Fibroblast of peridontal ligament (primary cell): ENCODE data around the gene ELFN1.

Source experiments
- DNase-seq: peaks from one replicate; pipeline ENCODE4 v3.0.0-alpha.2; 2010; ENCODE audit errors: extremely low read depth

ELFN1 gene

GRCh38 chr7:1694611-1695511, 24.8 kb downstream of the ELFN1 start:
- no peak for DNase-seq

GRCh38 chr7:1695800-1696454, 25.9 kb downstream of the ELFN1 start:
- no peak for DNase-seq

GRCh38 chr7:1696671-1697498, 26.8 kb downstream of the ELFN1 start:
- DNase-seq, result no peak

DNA sequence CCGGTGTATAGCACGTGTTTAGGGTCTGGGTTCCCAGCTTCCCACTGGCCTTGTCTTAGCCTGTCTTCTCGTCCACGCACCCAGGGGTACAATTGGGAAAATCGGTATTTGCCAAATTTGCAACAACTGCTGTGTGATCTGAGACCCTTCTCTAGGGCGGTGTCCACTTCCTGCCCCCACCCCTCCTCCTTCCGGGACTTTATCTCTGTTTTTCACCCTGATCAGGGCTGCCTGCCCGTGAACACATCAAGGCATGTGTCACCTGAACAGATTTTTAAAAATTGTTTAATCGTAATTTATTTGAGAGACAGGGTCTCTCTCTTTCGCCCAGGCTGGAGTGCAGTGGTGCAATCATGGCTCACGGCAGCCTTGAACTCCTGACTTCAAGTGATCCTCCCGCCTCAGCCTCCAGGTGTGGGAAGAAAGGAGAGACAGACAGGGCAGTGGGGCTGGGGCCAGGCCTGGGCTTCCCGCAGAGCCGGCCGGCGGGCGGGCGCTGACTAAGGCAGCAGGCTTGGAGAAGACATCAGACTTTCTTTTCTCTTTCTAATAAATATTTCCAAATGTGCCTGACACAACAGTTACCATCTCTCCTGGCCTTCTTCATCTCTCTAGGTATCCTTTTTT, 27.5 kb downstream of the ELFN1 start:
- no peak for DNase-seq

DNA sequence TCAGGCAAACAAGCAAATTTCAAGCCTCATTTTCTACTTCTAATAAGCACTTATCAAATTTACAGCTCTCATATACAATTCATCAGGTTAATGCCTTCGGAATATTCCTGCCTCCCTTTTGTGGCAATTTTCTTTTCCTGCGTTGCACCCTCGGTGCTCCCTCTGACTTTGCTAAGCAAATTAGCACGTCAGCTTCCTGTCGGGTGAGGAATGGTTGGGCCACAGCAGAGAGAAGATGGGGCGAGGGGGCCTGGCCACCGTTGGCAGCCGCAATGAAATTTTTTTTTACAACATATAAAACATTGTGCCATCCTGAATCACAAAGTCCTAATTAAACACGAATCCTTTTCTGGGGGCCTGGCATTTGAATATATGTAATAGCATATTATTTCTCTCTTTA, 28.1 kb downstream of the ELFN1 start:
- DNase-seq, result no peak

- no peak for DNase-seq
Measured at GRCh38 chr7:1698951-1699350, 28.9 kb downstream of the ELFN1 start.

DNA sequence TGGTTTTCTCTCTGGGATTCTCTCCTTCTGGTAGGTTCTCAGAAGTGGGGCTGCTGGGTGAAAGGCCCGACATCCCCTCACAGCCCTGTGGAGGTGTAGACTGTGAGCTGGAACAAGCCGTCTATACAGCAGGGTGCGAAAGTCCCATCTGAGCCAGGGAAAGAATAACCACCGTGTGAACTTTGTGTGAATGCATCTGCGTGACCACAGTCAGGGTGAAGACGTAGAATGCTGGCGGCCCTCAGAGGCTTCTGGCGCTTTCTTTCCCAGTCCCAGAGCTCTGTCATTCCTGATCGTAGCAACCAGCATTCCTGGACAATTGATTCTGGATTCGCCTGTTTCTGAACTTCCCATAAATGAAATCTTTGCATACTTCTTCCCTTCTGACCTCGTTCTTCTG, 30.0 kb downstream of the ELFN1 start:
- no peak for DNase-seq

DNA sequence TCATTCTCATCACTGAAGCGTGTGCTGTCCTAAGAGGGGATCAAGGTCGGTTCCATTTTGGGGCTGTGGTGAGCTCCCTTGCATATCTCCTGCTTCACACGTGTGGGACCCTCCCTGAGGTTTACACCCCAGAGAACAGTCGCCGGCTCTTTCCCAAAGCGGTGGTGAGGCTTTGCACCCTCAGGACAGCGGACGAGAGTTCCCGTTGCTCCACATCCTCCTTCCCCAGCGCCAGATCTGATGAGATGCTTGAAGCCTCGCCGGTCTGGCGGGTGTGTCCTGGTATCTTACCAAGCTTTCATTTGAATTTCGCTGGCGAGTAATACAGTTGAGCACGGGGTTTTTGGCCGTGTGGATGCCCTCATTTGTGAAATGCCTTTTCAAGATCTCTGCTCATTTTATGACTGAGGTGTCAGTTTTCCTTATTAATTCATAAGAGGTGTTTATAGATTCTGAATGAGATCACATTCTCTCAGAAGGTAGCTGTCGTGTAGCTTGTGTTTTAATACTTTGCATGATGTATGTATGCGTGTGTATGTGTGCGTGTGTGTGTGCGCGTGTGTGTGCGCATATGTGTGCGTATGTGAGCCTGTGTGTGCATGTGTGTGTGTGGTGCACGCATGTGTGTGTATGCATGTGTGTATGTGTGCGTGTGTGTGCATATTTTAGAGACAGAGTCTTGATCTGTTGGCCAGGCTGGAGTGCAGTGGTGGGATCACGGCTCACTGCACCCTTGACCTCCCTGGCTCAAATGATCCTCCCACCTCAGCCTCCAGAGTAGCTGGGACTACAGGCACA, 30.7 kb downstream of the ELFN1 start:
- DNase-seq, result no peak

DNA sequence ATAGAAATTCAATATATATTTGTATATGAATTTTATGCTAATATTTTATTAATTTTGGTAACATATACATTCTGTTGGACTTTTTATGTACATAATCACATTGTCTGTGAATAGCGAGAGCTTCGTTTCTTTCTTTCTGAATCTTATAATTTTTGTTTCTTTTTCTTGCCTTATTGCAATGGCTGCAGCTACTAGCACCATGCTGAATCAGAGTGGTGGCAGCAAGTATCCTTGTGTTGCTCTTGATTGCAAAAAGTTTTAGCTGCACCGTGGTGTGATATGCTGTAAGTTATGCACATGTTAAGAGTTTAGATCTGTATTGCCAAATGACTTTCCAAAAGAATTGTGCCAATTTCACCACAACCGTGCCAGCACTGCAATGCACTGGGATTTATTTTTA, 32.6 kb downstream of the ELFN1 start:
- no peak for DNase-seq

DNA sequence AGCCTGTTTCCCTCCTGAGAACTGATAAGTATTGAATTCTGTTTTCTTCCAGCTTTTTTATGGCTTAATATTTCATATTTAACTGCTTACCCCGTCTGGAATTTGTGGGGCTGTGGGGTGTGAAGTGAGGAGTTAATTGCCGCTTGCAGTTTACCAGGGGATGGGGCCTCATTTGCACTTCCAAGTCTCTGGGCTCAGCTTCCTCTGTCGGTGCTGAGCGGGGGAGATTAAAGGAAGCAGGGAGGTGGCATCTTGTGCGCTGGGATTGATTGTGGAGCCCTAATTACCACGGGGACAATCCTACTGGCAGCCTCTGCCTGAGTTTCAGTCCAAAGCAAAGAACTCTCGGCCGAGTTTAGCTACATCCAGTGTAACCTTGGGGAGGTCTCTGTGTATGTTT, 33.4 kb downstream of the ELFN1 start:
- no peak for DNase-seq

GRCh38 chr7:1703871-1704810, 34.1 kb downstream of the ELFN1 start:
- no peak for DNase-seq

- DNase-seq, result no peak
Measured at GRCh38 chr7:1704811-1705738, 35.0 kb downstream of the ELFN1 start.

GRCh38 chr7:1705856-1706255, 35.8 kb downstream of the ELFN1 start:
- DNase-seq, result no peak

DNA sequence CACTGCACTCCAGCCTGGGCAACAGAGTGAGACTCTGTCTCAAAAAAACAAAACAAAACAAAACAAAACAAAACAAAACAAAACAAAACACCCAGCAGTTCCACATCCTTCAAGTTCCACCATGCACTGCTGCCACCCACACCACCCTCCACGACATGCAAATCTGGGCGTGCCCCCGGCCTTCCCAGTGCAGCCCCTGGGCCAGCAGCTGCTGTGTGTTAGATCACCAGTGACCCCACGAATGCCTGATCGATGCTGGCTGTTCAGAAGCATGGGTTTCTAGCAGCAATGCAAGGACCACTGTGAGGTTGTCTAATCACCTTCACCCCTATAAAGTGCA, 36.3 kb downstream of the ELFN1 start:
- DNase-seq, result no peak

DNA sequence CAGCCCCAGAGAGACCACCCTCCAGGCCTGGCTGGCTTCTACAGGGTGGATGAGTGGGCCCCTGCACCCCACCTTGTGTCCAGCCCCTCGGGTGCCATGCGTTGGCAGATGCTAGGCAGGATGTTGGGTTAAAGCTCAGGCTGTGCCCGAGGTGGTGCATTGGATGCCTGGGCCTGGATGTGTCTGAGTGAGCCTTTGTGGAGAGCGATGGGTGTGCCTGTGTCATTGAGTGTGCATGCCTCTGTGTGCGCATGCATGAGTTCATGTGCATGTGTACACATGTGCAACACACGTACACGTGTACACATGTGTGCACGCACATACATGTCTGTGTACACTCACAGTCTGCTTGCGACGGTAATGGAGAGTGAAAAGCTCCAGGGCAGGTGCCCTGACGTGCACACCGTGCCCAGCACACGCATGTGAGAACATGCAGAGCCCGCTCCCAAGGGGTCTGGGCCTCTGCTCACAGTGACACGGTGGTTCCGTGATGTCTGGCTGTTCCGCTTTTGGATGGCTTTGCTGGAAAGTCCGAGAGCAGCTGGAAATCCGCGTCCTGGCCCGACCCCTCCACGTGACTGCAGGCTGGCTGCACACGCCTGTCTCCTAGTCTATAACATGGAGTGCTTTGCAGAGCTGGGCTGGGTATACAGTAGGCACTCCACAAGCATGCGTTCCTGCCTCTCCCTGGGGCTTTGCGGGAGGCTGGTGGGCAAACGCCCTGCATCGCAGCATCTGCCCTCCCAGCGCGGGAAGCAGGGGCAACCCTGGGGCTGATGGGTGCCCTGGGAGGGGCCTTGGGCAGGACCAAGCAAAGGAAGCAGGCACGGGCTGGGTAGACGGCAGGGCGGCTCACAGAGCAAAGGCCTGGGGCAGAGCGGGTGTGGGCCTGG, 36.9 kb downstream of the ELFN1 start:
- DNase-seq, result no peak

DNA sequence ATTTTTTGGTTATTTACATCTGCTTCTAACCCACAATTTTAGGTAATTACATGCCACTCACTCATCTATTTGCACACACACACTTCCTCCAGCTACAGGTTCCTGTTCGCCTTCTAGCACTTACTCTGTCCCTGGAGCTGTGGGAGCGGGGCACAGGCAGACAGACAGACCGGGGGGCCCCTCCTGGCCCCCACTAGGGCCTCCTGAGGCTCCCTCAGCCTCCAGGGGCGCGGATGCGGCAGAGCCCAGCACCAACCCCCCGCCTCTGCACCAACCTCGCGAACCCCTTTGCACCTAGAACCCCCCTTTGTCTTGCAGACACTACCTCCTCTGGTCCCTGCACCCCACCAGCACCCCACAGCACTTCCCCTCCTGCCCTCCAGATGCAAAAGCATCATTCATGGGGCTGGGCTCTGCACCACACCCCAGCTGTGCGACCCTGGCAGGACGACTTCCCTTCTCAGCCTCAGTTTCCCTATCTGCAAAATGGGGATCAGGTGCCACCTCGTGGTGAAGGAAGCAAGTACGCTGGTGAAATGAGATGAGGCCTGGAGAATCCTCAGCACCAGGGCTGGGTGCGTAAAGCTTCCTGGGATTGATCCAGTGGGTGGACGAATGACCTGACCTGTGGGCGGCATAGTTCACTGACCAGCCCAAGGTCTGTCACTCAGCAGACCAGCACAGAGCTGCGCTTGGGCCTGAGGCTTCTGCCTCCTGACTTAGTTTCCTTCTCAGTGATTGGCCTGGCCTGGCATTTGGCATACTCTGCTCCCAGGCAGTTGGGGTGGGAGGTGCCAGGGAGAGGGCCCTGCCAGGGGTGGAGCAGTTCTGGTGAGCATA, 37.9 kb downstream of the ELFN1 start:
- DNase-seq, result no peak
